Stimulated activated CD8-positive, alpha-beta memory T cell treated with anti-CD3 and anti-CD28 coated beads, Interleukin-15, amount 100 ng/mL, for 4 hours (primary cell): ENCODE measurements around the gene TSHZ3.

Experiments used
- DNase-seq, 2 donors: peaks; one replicate each; pipeline ENCODE4 v3.0.0-alpha.2; 2020; ENCODE audit warnings: low read depth in 2 of 2

TSHZ3 gene

DNA sequence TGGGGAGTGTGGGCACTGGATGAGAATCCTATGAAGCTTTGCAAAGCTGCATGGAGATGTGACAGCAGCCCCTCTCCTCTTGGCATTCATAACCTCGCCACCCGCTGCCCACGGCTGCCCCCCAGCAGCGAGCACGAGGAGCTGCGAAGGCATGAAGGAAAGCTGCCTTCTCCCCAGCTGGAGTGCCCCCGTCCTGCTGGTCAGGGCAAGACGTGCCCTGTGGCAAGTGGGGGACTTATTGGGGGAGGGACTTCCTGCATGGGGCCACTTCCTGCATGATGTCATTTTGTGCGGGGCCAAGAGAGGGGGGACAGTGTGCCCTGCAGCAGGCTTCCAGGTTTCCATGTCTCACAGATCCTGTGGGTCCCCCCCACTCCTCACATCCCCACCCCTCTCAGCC, 85.9 kb downstream of the TSHZ3 start:
- DNase-seq: no peak

DNA sequence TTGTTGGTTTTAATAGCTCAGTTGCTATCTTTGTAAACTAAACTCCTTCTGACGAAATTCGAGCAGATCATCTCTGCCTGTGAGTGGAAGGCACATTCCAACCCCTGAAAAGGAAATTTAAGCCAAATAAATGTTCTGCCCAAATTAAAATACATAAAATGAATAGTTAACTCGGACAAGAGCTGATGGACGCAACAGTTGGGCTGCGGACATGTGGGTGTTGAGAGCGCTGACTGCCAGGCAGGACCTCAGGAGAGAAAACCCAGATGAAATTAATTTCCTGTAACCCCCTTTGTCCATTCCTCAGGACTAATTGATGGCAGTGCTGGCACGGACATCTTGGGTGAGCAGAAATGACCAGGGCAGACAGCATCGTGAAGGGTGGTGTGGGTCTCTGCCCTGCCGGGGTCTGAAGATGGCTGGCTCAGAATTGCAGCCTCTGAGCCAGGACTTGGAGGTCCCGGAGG, 86.5 kb downstream of the TSHZ3 start:
- DNase-seq: no peak

DNA sequence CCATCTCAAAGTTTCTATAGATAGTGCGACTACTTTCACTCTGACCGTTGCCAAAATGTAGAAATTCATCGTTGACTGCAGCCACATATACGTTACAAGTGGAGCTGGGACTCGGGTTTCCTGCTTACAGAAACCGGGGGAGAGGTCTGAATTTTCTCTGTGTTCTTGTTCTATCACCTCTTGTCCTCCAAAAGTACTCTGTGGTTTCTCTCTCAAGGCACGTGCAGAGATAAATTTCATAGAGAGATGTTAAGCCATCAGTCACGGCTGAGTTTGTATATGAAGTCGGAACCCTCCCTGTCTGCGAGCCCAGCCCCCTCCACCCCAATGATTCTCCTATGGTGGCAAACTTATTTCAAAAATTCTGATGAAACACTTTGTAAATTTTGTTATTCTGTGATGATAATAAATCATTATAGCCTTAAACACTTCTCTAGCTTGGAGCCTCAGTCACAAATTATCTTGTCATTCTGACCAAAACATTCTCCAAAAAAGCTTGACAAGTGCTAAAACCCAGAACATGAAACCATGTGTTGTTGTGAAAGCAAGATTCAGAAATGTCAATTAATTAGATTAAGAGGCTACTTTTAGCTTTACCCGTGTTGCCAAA, 87.5 kb downstream of the TSHZ3 start:
- no peak for DNase-seq

DNA sequence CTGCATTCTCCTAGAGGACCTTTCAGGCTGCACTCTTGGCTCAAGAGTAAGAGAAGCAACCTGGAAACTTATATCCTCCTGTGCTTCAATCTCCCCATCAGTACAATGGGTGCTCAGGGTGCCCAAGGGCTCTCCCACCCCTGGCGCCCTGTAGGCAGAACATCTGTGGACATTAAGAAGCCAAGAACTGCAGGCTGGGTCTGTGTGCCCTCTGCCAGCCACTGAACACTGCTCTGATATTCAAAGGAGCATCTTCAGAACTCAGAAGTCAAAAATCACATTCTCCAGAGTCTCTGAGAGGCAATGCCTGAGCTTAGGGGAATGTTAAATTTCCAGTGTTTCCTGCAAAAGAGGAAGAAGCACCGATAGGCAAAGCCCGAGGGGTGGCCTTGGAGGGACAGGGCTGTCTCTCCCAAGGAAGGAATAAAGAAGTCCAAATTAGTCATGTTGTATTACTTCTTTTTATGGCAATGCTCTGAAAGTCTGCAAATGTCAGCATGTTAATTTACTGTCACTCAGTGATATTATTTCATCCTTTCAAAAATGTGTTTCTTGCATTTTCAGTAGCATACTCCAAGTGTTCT, 88.1 kb downstream of the TSHZ3 start:
- no peak for DNase-seq

DNA sequence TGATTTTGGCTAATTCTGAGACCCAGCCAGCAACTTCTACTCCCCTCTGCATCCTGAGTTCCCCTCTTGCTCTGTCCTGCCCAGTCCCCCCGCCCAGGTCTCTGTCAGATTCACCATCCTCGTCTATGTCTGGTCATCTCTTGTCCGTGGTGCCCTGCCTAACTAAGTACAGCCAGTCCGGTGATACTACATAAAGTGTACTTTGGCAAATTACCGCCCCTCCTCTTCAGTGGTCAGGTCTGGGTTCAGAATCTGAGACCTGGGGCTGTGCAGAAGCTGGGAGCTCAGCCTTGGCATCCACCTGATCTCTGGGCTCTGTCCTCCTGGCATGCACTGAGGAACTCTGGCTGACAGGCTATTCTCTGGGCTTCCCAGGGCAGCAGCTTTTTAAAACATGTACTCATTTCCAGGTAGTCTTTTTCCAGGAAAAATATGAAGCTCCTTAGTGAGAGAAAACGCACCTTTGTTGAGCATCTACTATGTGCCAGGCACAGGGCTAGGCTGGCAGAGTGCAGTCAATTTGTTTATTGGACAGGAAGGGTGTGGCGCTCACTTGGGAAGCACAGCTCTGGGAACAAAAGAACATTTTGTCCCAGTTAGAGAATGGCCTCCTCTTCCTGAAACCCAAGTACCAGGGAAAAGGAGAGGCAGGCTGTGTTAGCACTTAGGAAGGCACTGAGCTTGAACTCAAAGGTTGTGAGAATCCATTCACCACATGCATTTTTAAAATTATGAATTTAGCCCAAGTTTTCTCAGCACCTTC, 88.9 kb downstream of the TSHZ3 start:
- DNase-seq: no peak

DNA sequence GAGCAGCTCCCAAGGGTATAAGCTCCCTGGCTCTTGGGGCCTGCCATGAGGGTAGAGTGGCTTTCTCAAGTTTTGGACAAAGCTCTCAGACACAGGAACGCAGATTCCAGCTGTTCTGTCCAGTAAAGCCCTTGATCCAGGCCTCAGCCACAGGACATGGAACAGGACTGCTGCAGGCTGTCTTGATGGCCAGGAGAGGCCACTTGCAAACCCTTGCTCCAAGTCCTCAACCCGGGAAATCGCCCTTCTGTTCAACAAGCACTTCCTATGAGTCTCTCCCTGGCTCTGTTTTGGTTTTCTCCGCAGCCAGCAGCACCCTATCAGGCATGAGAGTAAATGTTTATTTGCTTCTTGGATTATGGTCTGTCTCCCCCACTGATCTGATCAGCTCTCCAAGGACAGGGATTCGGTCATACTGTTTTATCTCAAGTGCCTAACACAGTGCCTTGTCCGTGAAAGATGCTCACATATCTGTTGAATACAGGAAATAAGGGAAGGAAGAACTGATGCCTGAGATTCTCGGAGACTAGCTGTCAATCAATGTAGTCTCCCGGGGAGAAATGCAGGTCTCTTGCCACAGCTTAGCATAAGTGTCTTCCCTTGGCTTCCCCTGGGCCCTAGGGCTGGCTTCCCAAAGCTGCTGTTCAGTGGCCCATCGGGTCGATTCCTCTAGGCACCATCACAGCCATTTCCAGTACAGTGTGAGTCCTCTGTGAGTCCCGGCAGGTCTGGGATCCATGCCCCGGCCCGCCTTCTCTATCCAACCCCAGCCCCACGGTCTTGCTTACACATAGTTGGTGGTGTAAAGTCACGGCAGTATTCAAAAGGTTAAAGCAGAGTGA, 90.8 kb downstream of the TSHZ3 start:
- no peak for DNase-seq

DNA sequence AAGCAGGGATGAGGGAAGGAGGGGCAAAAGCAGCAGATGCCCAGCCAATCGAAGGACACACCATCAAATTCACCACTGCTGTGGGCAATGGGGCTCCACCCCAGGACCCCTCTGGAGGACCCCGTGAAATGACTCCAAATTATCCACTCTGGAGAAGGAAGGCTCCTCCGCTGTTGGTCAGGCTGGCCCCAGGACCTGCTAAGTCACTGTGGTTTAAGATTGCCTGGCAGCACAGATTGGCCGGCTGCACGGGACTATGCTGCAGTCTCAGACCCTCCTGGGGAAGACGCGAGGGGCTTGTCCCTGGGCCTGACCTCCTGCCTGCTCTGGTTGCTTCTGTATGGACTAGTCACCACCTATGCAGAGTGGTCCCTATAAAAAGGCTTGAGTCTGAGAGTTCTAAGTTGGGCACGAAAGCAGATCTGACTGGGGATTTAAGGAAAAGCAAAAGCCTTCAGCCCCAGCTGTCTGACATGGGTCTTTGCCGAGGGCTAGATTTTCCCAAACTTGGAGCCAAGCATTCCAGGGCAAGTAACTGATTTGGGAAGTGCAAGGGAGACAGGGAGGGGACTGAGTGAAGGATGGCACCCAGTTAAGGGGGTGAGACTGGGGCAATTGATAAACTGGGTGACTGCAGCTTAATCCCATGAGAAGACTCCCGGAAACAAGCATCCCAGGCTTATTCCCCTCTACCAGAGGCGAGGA, 91.7 kb downstream of the TSHZ3 start:
- DNase-seq: no peak

DNA sequence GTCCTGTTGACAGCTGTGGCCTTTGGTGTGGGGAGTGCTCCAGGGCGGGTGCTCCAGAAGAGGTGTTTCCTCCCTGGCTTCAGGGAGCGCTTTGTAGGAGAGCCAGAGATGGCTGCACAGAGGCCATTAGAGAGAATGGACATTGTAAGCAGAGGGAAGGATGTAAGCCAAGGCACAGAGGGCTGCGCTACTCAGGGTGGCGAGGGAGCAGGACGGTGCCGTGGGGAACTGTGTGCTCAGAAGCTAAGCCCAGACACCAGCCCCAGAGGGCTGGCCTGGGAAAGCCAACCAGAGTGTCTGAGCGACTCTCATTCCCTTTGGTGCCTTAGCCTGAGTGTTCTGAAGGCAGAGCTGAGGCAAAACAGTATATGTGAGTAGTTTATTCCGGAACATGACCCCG, 92.2 kb downstream of the TSHZ3 start:
- no peak for DNase-seq

DNA sequence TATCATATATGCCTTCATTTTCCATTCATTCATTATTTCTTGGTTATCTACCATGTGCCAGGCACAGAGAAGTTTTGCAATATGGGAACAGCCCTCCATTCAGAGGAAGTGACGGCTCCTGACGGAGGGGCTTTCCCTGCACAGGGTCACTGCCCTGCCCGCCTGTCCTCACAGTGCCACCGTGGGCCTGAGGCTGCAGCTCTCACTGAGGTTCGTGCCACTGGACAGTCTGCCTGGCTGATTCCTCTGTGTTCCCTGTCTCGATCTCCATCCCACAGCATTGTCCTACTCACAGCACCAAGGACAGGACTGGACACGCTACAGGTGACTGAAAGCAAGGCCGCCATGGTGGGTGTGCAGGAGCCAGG, 92.7 kb downstream of the TSHZ3 start:
- DNase-seq: no peak

DNA sequence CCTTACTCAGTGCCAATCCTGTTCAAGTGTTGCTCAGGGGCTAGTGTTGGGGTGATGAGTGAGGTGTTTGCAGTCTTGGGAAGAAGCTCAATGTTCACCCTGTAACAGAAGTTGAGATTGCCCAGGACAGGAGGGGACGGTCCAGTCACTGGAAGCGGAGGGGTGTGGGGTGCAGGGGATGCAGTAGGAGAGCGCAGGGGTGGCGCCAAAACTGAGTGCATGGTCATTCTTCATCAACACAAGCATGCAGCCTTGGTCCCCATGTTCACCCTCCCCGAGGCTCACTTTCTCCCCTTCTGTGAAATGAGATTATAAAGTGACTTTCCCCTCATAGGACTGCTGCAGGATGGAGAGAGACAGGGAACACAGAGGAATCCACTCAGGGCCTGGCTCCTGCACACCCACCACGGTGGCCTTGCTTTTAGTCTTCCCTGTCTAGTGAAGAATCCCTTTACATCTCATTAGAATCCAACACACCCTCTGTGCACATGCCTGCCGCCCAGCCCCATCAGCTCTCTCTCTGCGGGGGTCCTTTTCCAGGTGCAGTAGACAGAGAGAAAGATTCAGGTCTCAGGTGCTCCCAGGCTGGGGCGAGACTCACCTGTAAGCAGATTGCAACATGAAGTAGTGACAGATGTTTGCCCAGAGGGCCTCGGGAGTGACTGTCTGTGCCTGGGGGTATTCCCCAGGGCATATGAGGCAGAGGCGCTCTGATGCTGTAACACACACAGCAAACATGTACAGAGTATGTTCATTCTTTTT, 93.2 kb downstream of the TSHZ3 start:
- no peak for DNase-seq

DNA sequence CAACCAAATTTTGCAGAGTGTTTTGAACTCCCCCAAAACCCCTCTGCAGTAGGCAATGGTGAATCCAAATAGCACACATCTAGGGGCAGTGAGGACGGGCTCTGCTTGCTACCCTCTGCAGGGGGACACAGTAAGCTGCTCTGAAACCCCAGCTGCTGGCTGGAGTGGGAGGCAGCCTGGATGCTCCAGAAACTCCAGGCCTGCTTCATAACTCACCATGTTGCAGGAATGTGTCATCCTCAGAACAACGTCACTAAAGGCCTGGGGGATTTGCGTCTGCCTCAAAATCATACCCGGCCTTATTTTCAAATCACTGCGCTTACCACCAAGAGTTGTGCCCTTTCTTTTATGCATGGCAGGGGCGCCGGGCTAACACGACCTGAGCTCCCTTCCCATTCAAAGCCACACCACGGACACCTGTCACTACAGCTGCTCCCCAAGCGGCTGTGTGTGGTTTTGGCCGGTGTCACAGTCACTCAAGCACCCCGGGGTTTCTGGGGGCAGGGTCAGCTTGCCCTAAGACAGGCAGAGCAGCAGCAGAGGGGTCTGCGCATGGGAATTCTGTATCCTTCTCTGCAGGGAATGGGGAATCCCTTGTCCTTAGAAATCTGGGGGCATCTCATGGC, 93.9 kb downstream of the TSHZ3 start:
- no peak for DNase-seq

DNA sequence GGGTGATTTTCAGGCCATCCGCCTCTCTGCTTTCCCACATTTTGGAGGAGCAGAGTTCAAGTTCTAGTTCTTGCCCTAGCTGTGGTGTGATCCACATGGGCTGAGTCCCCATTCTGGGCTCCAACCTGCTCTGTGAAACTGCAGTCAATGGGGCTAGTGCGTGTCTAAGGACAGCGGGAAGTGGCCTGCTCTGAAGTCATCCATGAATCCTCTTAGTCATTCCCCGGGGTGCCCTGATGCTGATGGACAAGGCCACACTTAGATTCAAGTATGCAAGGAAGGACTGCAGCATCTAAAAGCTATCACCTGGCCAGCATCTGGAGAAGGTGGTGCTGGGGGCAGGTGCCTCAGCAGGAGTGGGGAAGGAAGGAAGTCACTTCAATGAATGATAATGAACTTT, 94.6 kb downstream of the TSHZ3 start:
- DNase-seq: no peak

DNA sequence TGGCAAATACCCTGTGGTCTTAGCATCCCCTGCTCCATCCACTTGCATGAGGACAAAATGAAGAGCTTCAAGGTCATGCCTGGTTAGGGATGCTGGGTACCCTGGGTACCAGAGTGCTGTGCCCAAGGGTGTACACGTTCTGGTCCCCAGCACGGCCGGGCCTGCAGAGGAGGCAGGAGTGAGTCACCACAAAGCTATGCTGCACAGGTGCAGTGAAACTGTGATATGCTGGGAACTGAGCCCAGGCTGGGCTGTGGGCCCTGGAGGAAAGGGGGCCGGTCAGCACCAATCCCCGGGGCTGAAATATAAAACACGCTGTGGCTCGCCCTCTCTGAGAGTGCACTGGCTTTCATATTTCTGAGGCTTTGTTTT, 95.1 kb downstream of the TSHZ3 start:
- DNase-seq: no peak

DNA sequence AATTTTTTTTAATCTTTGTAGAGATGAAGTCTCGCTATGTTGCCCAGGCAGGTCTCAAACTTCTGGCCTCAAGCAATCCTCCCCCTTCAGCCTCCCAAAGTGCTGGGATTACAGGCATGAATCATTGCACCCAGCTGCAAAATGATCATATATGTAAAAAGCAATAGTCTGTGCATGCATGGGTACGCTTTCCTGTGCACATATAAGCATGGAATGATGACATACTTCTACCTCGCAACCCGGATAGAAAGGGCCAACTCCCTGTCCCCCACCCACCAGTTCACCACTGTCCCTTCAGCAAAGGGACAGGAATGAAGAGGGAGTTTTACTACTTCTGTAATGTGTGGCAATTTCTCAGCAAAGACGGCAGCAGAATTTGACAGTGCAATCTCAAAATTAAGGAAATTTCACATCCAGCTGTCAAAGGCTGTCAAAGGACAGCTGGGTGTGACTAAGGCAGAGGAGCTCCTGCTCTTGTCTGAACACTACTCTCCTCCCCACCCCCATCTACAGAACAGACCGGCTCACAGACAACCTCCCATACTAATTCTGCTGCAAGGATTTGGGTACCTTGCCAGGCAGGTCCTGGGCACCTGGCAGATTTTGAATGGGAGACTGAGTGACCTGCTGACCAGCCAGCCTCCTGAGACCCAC, 95.6 kb downstream of the TSHZ3 start:
- DNase-seq: no peak

DNA sequence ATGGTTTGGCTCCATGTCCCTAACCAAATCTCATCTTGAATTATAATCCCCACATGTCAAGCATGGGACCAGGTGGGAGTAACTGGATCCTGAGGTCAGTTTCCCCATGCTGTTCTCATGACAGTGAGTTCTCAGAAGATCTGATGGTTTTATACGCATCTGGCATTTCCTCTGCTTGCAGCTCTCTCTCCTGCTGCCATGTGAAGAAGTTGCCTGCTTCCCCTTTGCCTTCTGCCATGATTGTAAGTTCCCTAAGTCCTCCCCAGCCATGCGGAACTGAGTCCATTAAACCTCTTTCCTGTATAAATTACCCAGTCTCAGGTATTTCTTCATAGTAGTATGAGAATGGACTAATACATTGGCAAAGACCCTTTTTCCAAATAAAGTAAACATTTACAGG, 96.8 kb downstream of the TSHZ3 start:
- no peak for DNase-seq

DNA sequence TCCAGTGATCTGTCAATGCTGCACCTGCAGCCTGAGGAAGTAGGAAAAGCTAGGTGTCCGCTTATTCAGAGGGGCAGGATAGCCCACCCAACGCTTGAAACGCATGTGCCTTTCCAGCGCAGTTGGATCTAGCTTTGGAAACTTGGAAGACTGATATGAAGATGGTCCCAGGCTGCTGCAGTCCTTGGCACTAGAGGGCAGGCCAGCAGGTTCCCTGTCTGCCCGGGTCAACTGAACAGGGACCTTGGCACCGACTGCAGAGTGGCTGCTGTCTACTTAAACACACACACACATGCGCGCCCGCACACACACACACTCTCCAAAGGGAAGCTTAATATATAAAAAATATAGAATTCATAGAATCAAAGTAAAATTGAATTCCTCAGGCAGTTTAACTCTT, 100.0 kb downstream of the TSHZ3 start:
- DNase-seq: no peak

DNA sequence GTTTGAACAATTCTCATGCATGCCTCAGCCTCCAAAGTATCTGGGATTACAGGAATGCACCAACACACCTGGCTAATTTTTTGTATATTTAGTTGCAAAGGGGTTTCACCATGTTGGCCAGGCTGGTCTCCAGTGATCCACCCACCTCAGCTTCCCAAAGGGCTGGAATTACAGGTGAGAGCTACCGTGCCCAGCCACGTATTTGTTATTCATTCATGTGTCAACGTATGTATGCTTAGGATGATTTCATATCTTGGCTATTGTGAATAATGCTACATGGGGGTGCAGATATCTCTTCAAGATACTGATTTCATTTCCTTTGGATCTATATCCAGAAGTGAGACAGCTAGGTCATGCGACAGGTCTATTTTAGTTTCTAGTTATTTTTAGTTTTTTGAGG, 113.4 kb downstream of the TSHZ3 start:
- no peak for DNase-seq

DNA sequence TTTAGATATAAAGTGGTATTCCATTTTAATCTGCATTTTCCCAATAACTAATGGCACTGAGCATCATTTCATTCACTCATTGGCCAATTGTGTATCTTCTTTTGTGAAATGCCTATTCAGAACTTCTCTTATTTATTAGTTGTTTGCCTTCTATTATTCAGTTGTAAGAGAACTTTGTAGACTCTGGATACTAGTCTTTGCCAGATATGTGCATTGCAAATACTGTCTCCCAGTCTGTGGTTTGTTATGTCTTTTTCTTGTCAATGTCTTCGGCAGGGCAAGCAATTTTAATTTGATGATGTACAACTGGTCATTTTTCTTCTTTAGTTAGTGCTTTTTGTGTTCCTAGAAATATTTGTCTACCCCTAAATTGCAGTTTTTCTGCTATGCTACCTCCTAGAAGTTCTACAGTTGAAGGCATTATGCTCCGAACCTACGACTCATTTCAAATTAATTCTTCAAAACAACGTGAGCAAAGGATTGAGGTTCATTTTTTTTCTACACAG, 115.9 kb downstream of the TSHZ3 start:
- no peak for DNase-seq

DNA sequence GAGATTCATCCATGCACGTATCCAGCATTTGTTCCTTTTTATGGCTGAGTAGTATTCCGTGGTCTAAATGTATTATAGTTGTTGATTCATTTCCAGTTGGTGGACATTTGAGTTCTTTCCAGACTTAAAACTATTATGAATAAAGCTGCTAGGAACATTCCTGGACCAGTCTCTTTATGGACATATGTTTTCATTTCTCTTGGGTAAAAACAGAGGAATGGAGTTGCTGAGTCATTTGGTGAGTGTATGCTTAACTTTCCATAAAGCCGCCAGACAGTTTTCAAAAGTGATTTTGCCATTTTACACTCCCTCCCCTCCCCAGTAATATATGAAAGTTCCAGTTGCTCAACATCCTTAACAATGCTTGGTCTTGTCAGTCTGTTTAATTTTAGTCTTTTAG, 116.4 kb downstream of the TSHZ3 start:
- DNase-seq: no peak

DNA sequence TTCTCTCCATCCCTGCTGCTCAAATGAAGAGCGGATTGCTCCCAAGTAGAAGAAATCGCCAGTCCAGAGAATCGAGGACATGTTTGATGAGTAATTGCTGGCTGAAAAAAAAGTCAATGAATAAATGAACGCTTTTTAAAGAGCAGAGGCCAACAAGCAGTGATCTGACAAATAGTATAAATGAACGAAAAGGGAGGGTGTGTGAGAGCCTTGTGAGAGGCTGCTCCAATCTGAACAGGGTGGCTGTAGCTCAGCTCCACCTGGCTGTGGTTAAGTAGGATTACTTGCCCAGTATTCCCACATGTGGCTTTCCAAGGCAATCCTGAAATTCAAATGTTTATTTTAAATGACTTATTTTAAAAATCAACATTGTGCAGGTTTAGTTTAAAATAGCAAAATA, 117.1 kb downstream of the TSHZ3 start:
- no peak for DNase-seq
